SH-SY5Y (cell line): Measurements from ENCODE around the gene BCLAF1.

Experiments
- GATA2 ChIP-seq: IDR thresholded peaks from 2 replicates; pipeline ENCODE4 v1.6.1; 2011; ENCODE audit warnings: mild to moderate bottlenecking, low read depth, low read length
- GATA3 ChIP-seq: IDR thresholded peaks from 2 replicates; pipeline ENCODE4 v1.6.1; 2011; ENCODE audit warnings: low read depth, mild to moderate bottlenecking, low read length, moderate library complexity

DNA sequence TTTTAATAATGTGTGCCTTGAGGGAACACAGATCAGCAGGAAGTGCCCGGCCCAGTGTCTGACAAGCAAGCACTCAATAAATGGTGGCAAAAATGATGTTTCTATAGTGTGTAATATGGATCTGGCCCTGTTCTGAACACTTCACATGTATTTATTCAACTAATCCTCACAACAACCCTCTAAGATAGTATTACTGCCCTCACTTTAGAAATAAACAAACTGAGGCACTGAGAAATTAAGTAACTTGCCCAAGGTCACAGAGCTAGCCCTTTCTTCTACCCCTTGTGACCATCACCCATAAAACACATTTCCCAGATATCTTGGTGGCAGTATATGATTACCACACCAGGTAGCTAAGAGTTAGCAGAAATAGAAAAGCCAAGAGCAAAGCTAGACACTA lies 26.7 kb downstream of the BCLAF1 start:
- no peak for TF ChIP-seq GATA2
- no peak for TF ChIP-seq GATA3
